GM08714 (cell line): ENCODE measurements around the gene GLOD5.

ENCODE experiments used
- H3K4me3 ChIP-seq: fragments of 200-500 bp; sonication (Bioruptor generic); 2 replicates; pipeline ENCODE4 v1.5.1; 2014; ENCODE audit warnings: mild to moderate bottlenecking, low read length, inconsistent platforms
- ZNF274 ChIP-seq: IDR thresholded peaks from 2 replicates; pipeline ENCODE4 v1.6.1; 2012; ENCODE audit warnings: mild to moderate bottlenecking, low read depth, low read length

Gene GLOD5

DNA sequence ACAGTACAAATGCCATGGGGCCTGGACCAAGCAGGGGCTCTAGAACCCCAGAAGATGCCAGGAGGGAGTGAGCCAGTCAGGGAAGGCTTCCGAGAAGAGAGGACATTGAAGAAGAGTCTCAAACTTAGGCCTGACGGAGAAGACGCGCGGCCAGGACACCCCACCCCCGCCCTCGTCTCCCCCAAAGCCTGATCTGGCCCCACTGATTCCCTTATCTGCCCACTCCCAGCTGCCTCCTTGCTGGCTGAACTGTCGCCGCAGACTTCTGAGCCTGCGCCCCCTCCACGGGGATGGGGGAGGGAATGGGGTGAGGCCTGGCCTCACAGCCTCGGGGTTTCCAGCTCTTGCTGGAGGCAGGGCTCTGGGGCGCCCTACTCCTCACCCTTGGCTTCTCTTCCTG lies 21.2 kb downstream of the GLOD5 start:
- TF ChIP-seq ZNF274 = no peak
- H3K4me3 ChIP-seq = no peak overlapping the region

DNA sequence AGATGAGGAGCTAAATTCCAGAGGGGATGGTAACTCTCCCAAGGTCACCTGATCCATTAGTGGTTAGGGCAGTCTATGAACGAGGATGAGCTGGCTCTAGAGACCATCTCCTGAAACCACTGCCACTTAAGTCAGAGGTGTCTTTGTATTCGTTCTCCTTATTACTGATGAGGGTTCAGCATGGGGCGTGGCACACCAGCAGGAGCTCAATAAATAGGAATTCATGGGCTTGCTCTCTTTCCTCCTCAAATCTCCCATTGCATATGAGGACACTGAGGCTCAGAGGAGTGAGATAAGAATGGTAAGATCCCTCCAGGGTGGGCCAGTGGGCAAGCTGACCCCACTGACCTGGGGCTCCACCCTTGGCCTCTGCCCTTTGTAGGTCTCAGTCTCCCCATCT lies 23.2 kb downstream of the GLOD5 start:
- TF ChIP-seq ZNF274 = no peak
- H3K4me3 ChIP-seq = no peak overlapping the region

DNA sequence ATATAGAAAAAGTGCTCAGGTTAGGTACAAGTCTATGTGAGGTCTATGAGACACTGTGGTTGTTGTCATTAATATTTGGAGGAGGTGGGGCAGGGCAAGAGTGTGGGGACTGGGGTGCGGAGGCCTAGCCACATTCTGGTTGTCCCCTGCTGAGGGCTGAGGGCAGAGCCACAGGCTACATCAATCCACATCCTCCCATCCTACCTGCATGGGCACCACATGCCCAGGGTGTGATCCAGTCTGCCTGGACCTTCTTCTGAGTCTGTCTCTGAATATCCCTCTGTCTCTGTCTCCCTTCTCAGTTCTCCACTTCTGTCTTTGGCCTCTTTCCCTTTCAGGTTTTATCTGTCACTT lies 23.6 kb downstream of the GLOD5 start:
- no peak for TF ChIP-seq ZNF274
- H3K4me3 ChIP-seq = no peak overlapping the region

DNA sequence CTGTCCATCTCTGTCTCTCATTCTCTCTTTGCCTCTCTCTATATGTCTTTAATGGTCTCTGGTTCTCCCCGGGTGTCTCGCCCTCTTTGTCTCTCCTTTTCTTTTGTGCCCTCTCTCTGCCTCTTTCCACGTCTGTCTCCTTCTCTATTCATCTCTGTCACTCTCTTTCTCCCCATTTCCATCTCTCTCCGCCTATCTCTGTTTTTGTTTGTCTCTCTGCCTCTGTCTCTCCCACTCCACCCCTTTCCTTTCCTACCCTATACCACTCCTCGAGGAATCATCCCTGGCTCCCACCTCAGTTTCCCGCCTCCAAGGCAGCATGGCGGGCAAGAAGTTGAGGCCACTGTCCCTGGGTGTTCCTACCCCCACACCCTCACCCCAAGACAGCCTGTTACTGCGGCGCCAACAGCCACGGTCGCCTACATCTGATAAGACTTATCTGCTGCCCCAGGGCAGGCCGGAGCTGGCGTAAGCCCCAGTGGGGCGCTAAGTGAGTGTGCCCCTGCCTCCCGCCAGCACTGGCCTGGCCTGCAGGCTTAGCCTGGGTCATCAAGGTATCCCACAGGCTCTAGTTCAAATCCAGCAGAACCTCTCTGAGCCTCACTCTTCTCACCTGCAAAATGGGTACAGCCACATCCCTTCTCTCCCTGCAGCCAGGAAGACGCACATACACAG lies 24.1 kb downstream of the GLOD5 start:
- no peak for TF ChIP-seq ZNF274
- no peak overlapping the region for H3K4me3 ChIP-seq

DNA sequence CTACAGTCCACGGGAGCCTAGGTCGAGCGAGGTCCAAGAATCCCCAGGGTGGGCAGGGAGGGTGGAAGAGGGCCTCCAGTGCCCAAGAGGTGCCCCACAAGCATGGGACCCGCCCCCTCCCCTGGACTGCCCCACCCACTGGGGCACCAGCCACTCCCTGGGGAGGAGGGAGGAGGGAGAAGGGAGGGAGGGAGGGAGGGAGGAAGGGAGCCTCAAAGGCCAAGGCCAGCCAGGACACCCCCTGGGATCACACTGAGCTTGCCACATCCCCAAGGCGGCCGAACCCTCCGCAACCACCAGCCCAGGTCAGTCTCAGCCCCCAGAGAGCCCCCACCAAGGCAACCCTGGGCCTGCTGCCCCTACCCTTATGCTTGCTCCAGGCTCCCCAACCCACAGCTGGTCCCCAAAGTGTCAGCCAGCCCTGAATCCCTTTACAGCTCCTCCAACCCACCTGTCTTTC lies 24.8 kb downstream of the GLOD5 start, which contains the start of gene GATA1:
Gene GATA1 (plus strand): TSS at position 250 of the 460 bp plus-strand sequence. CDS start 4,520 bp downstream, outside the sequence.
- no peak for TF ChIP-seq ZNF274
- H3K4me3 ChIP-seq = no peak within 1 kb of the TSS

DNA sequence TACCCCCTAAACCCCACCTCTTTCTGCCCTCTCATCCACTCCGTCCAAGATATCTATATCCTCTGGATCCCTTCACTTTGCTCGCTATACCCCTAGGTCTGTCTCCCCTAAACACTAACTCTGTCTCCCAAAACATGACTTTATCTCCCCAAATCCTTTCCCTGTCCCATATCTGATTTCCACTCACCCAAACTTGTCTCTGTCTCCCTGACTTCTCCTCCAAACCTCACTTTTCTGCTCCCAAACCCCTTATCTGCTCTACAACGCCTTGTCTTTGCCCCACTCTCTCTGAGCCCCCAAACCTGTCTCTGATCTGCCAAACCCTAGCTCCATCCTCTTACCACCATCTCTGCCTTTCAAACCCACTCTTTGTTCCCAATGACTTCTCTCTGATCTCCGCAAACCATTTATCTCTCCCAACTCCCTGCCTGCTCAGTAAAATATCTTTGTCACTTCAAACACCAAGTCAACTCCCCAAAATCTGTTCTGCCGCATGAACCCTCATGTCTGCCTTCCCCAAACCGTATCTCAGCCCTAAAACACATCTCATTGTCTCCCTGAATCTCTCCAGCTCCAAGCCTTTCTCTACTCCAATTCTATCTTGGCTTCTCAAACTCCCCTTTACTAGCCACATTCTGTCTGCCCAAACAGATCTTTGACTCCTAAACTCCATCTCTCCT lies 25.4 kb downstream of the GLOD5 start:
- H3K4me3 ChIP-seq = no peak overlapping the region
- TF ChIP-seq ZNF274 = no peak

DNA sequence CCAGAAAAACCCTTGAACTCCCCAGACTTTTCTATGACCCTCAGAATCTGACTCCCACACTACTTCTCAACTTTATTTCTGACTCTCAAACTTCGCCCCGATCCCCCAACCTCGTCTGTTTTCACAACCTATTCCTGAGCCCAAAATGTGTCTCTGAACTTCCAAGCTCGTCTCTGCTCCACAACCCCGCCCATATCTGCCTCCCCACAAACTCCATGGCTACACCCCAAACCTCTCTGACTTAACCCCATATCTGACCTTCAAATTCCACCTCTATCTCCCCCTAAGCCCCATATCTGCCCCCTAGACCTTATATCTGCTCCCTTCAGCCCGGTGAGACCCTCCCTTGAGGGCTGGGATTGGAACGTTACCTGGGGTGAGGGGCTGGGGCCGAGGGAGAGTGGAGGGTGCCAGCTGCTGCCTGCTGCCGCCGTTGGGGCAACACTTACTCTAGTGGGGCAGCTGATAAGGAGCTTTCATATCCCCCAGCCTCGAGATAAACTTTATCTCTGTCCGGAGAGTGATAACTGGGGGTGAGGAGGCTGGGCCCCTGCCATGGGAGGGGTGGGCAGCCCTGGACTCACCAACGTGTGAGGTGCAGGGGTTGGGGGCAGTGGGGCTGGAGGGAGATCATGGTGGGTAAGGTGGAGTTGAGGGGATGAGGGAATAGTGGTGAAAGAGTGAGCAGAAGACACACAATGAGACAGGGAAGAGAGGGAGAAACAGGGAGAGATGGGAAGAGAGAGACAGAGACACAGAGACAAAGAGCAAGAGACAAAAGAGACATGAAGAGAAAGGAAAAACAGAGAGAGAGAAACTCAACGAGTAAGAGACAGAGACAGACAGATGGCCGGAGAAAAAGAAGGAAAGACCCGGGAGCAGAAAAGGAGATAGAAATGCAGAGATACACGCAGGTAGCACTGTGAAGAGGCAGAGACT lies 26.2 kb downstream of the GLOD5 start:
- H3K4me3 ChIP-seq = no peak overlapping the region
- TF ChIP-seq ZNF274 = no peak

DNA sequence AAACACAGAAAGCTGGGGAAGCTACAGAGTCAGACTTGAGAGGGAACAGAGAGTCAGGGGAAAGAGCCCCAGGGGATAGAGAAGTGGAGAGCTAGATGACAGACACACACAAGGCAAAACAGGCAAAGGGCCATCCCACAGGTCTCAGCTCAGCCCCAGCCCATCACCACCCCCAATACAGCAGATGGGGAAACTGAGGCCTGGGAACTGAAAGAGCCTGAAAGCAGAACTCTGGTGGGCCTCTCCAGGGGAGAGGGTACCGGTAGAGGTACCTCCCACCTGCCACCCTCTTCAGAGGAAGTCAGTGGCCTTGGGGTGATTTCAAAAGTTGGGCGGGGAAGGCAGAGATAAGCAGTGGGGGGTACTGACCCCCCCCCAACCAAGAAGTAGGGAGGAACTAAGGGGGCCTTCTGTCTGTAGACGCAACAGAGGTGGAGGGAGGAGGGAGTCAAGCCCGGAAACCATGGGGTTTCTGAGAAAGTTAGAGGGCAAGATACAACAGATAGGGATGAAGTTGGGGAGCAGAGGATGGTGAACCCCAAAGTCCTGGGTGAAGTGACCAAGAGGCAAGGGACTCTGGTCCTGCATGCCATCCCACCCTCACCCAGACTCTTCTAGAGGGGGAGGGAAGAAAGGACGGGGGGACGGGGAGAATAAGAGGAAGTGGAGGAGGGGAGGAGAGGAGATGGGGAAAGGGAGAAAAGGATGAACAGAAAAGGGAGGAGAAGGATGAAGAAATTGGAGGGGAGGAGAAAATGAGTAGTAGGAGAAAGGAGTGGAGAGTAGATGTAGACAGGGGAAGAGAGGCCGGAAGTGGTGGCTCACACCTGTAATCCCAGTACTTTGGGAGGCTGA lies 28.0 kb downstream of the GLOD5 start:
- no peak for TF ChIP-seq ZNF274
- no peak overlapping the region for H3K4me3 ChIP-seq

DNA sequence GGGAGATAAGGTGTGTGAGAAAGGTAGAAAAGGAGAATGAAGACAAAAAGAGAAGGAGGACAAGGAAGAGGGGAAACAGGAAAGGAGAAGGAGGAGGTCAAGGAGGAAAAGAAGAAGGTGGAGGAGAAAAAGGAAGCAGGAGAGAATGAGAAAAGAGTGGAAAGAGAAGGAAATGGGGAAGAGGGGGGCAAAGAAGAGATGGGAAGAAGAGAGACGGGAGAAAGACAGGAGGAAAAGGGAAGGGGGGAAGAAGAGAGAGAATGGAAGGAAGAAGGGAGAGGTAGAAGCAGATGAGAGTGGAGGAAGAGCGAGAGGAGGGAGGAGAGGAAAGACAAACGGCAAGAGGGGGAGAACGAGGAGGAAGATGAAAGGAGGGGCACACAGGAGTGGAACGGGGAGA lies 28.9 kb downstream of the GLOD5 start:
- TF ChIP-seq ZNF274 = no peak
- H3K4me3 ChIP-seq = no peak overlapping the region

DNA sequence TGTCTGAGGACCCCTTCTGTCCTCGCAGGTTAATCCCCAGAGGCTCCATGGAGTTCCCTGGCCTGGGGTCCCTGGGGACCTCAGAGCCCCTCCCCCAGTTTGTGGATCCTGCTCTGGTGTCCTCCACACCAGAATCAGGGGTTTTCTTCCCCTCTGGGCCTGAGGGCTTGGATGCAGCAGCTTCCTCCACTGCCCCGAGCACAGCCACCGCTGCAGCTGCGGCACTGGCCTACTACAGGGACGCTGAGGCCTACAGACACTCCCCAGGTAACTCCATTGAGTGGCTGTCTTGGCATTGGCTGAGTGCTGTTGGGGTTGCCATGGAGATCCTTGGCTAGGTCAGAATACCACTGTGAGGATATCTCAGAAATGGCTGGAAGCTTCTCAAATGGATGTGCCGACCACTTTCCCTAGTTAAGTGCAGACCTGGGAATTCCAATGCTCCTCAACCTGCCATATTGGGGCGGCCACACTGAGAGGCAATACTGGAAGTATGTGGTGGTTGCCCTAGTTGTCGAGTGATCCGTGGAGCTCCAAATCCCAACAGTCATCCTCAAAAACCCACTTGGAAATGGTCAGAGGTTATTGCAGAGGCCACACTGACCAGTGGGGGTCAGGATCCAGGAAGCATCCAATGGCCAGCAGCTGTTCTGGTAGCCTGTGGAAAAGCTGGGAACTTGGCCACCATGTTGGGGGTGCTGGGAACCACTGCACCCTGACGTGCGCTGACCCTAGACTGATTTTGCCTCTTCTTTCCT lies 29.7 kb downstream of the GLOD5 start:
- H3K4me3 ChIP-seq = no peak overlapping the region
- no peak for TF ChIP-seq ZNF274

DNA sequence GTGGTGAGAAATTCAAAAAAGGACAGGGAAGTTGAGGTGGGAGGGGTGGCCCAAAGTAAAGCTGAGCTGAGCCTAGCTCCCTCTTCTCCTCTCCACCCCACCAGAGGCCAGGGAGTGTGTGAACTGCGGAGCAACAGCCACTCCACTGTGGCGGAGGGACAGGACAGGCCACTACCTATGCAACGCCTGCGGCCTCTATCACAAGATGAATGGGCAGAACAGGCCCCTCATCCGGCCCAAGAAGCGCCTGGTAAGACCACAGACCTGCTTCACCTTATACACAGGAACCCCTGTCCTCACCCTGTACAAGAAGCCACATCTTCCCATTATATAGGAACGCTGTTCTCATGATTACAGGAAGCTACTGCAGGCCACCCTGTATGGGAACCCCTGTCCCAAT lies 30.7 kb downstream of the GLOD5 start:
- no peak overlapping the region for H3K4me3 ChIP-seq
- no peak for TF ChIP-seq ZNF274

DNA sequence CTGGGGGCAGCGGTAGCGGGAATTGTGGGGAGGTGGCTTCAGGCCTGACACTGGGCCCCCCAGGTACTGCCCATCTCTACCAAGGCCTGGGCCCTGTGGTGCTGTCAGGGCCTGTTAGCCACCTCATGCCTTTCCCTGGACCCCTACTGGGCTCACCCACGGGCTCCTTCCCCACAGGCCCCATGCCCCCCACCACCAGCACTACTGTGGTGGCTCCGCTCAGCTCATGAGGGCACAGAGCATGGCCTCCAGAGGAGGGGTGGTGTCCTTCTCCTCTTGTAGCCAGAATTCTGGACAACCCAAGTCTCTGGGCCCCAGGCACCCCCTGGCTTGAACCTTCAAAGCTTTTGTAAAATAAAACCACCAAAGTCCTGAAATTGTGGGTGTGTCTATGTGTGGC lies 32.4 kb downstream of the GLOD5 start:
- TF ChIP-seq ZNF274 = no peak
- H3K4me3 ChIP-seq = no peak overlapping the region

DNA sequence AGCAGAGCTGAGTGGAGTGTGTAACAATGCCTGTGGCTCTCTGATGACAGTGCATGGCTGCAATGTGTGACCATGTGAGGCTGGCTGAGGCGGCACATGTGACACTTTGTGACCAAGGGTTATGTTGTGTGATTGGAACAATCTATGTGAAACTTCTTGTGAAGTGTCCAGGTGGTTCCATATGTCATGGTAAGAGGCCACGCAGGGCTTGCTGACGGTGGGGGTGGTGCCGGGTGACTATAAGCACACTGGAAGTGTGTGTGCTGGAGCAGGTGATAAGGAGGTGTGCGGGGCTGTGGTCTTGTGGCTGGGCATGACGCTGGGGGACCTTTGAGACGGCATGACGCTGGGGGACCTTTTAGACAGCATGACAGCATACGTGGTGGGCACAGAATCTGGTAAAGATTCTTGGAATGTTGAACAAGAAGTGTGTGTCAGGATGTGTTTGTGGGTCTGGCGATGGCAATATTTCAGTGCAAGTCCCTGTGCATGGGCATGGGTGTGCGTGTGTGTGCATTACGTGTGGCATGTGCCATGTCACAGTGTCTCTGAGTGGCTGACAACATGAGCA lies 32.9 kb downstream of the GLOD5 start:
- H3K4me3 ChIP-seq = no peak overlapping the region
- no peak for TF ChIP-seq ZNF274
